Fibroblast of pulmonary artery (primary cell): ENCODE measurements around the gene PPP1R13B.

ENCODE experiments used
- DNase-seq: peaks from one replicate; pipeline ENCODE4 v3.0.0-alpha.2; 2010; ENCODE audit warnings: low read depth
- H3K4me3 ChIP-seq: replicated peaks from 2 replicates; pipeline ENCODE4 v1.5.1; 2011; ENCODE audit warnings: low read depth, mild to moderate bottlenecking, control low read depth, low read length, moderate library complexity
- CTCF ChIP-seq: IDR thresholded peaks from 2 replicates; pipeline ENCODE4 v1.5.1; 2011; ENCODE audit warnings: mild to moderate bottlenecking, control low read depth, low read length, inconsistent platforms; ENCODE audit errors: missing control alignments

The PPP1R13B gene

DNA sequence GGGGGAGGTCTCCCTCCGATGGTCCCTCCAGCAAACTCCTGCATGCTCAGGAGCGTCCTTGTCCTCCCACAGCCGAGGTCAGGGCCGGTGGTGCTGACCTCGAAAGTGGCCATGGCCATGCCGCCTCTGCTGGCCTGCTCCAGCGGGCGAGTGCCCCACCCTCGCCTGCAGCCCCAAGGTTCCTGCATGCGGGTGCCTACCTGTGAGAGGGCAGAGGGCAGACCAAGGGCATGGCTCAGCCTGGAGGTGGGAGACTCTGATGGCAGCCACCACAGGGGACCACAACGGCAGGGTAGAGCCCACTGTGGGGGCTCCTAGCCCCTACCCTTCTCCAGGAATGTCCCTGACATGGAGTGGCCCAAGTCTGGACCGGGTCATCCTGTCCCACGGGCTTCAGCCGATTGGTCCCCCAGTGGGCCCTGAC is 38.1 kb upstream of the PPP1R13B start:
- H3K4me3 ChIP-seq: no peak overlapping the region
- TF ChIP-seq CTCF: no peak
- DNase-seq: no peak

DNA sequence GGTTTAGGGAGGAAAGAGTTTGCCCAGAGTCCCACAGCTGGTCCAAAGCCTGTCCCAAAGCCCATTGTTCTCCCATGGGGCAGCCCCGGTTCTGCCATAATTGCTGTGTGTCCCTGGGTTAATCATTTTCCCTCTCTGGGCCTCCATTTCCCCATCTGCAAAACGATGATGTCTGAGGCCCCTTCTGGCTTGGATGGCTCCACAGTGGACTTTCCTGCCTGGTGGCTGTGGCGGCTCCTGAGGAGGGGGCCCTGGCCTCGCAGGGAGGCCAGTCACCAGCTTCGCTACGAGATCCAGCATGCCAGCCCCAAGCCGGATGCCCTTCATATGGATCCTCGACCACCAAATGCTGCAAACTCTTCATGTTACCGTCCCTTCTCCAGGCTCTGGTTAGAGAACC is 37.5 kb upstream of the PPP1R13B start:
- DNase-seq: no peak
- H3K4me3 ChIP-seq: no peak overlapping the region
- no peak for TF ChIP-seq CTCF

DNA sequence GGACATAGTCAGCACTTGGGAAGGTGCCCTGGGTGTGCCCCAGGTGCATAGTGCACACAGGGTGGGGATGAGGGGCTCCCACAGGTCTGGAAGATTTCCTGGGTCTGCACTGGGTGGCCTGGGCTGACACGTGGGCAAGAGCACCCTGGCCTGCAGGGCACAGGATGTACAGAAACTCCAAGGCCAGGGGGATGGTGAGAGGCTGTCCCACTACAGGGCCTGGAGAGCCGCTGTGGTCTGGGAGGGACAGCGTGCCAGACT is 35.8 kb upstream of the PPP1R13B start:
- DNase-seq: no peak
- H3K4me3 ChIP-seq: no peak overlapping the region
- TF ChIP-seq CTCF: no peak

- peak; percentile 22 for DNase-seq
- TF ChIP-seq CTCF: no peak
- H3K4me3 ChIP-seq: no peak overlapping the region
Observed at GRCh38 chr14:103882503-103883262, 35.3 kb upstream of the PPP1R13B start.

DNA sequence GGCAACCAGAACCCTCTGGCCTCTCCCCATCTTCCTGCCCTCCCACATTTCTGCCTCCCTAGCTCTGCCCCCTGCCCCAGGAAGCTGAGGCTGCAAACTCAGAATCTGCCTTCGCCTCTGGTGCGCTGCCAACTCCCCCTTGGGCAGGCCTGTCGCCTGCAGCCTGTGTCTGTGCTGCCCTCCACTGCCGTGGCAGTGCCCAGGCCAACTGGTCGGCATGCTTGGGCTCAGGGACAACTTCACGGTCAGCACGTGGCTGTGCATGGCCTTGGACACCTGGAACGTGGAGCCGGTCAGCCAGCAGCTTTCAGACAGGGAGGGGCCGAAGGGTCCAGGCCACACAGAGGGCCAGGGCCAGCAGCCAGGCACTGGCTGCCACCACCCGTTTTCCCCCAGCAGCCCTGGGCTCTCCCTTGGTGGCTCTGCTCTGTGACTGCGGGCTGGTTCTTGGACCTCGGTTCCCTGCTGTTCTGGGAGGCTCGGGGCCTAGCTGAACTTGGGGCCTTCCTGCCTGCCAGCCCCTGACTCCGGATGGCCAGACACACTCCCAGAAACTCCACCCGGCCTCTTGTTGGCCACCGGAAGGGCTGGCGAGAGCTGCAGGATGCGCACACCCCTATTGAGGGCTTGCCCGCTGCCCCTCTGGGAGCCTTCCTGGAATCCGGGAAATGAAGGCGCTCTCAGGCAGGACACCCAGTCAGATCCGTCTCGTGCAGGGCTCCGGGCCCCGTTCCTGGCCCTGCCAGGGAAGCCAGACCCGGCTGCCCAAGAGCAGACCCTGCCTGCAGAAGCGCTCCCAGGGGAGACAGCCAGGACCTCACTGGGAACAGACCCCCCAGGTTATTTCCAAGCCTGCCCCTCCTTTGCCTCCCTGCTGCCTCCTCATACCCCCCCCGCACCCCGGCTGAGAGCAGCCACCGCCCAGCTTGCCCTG is 34.2 kb upstream of the PPP1R13B start:
- H3K4me3 ChIP-seq: no peak overlapping the region
- TF ChIP-seq CTCF: no peak
- no peak for DNase-seq

- DNase-seq: peak; percentile 79
- H3K4me3 ChIP-seq: peak overlapping the region; percentile 24
- TF ChIP-seq CTCF: no peak
Observed at GRCh38 chr14:103880348-103881267, 33.2 kb upstream of the PPP1R13B start.
